Smooth muscle cell (in vitro differentiated cells): ENCODE measurements around the gene IQGAP1. TPM values are rescaled to one million over a fixed set of nuclear protein-coding genes. Genes with fewer than 3 reads are reported as not detected.

Experiments
- DNase-seq: peaks from one replicate; lab custom pipeline; 2025; ENCODE audit not compliant: unreplicated experiment; lab: John Stamatoyannopoulos, UW
- H2AFZ ChIP-seq: fragments of 200-600 bp; sonication (generic); 2 replicates; pipeline ENCODE4 v1.6.0; 2016; ENCODE audit warnings: antibody characterized with exemption, low read depth, mild to moderate bottlenecking
- H3F3A ChIP-seq: fragments of 200-600 bp; sonication (generic); 2 replicates; pipeline ENCODE4 v1.6.0; 2017; ENCODE audit warnings: antibody characterized with exemption, low read depth
- H3K27ac ChIP-seq: fragments of 200-600 bp; sonication (generic); 2 replicates; pipeline ENCODE4 v1.5.1; 2016; ENCODE audit warnings: low read depth, mild to moderate bottlenecking
- H3K27me3 ChIP-seq: fragments of 200-600 bp; sonication (generic); 2 replicates; pipeline ENCODE4 v1.6.1; 2016; ENCODE audit warnings: low read depth, mild to moderate bottlenecking
- H3K36me3 ChIP-seq: fragments of 200-600 bp; sonication (generic); 2 replicates; pipeline ENCODE4 v1.5.1; 2016; ENCODE audit warnings: low read depth
- H3K4me1 ChIP-seq: fragments of 200-600 bp; sonication (generic); 2 replicates; pipeline ENCODE4 v1.5.1; 2016; ENCODE audit warnings: low read depth
- H3K4me2 ChIP-seq: fragments of 200-600 bp; sonication (generic); 2 replicates; pipeline ENCODE4 v1.6.0; 2016; ENCODE audit warnings: mild to moderate bottlenecking
- H3K4me3 ChIP-seq: fragments of 200-600 bp; sonication (generic); 2 replicates; pipeline ENCODE4 v1.5.1; 2016; ENCODE audit warnings: mild to moderate bottlenecking
- H3K79me2 ChIP-seq: fragments of 200-600 bp; sonication (generic); 2 replicates; pipeline ENCODE4 v1.6.0; 2016; ENCODE audit warnings: low read depth, mild to moderate bottlenecking
- H3K9ac ChIP-seq: fragments of 200-600 bp; sonication (generic); 2 replicates; pipeline ENCODE4 v1.6.0; 2016; ENCODE audit warnings: low read depth
- H3K9me3 ChIP-seq: fragments of 200-600 bp; sonication (generic); replicated peaks from 2 replicates; pipeline ENCODE4 v1.5.1; 2016; ENCODE audit warnings: low read depth
- H4K20me1 ChIP-seq: fragments of 200-600 bp; sonication (generic); 2 replicates; pipeline ENCODE4 v1.6.0; 2016; ENCODE audit warnings: low read depth
- WGBS: methylation state at CpG from one replicate; pipeline ENCODE4 v1.1.7; 2016; ENCODE audit warnings: low lambda C conversion rate; 5-methylcytosine and 5-hydroxymethylcytosine counted together
- polyA plus RNA-seq: library from polyadenylated mRNA; unstranded; fragments of >200 nt; fragmentation: Nextera tagmentation; extraction: Ambion mirVana; gene quantifications from 2 replicates; pipeline ENCODE4 v1.2.1, GENCODE V29; 2016
- total RNA-seq: library from RNA; depleted of rRNA; stranded (reverse); fragments of >200 nt; gene quantifications from 2 replicates; pipeline ENCODE4 v1.2.3, GENCODE V29; 2014
- TF ChIP-seq, protein P1 (sequence below): fragments of 200-600 bp; sonication (generic); IDR thresholded peaks from 2 replicates; pipeline ENCODE4 v1.5.1; 2017; ENCODE audit warnings: borderline replicate concordance, mild to moderate bottlenecking, antibody characterized with exemption; ENCODE audit not compliant: insufficient read depth, poor library complexity, severe bottlenecking

The IQGAP1 gene
- total and polyA plus RNA-seq, 2 experiments from 2014 or later: 59.3 to 185 TPM

DNA sequence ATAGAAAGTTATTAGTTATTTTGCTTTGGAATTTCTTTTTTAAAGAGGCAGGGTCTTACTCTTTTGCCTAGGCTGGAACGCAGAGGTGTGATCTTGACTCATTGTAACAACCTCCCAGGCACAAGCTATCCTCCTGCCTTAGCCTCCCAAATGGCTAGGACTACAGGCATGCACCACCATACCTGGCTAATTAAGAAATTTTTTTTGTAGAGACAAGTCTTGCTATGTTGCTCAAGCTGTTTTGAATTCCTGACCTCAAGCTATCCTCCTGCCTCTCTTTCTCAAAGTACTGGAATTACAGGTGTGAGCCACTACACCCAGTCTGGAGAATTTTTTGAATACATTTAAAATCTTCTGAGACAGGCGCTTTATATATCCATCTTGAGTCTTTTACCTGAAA is 49.5 kb downstream of the IQGAP1 start:
- TF ChIP-seq, protein P1, sequence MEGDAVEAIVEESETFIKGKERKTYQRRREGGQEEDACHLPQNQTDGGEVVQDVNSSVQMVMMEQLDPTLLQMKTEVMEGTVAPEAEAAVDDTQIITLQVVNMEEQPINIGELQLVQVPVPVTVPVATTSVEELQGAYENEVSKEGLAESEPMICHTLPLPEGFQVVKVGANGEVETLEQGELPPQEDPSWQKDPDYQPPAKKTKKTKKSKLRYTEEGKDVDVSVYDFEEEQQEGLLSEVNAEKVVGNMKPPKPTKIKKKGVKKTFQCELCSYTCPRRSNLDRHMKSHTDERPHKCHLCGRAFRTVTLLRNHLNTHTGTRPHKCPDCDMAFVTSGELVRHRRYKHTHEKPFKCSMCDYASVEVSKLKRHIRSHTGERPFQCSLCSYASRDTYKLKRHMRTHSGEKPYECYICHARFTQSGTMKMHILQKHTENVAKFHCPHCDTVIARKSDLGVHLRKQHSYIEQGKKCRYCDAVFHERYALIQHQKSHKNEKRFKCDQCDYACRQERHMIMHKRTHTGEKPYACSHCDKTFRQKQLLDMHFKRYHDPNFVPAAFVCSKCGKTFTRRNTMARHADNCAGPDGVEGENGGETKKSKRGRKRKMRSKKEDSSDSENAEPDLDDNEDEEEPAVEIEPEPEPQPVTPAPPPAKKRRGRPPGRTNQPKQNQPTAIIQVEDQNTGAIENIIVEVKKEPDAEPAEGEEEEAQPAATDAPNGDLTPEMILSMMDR: no peak
- Histone ChIP-seq H3K9ac (no peak overlapping the region), H2AFZ (no peak overlapping the region), H4K20me1 (peaks cover 38% of the 10 kb centered on the region), H3K27me3 (no peaks in the 10 kb centered on the region), H3K4me1 (peaks cover 3% of the 10 kb centered on the region), H3K4me2 (no peak overlapping the region), H3K4me3 (no peak overlapping the region), H3K36me3 (peaks cover 5% of the 10 kb centered on the region), H3F3A (peaks cover 7% of the 10 kb centered on the region), H3K79me2 (peaks cover 14% of the 10 kb centered on the region), H3K27ac (no peak overlapping the region), H3K9me3 (no peaks in the 10 kb centered on the region)
- no peak for DNase-seq
- 94% methylated on average over 2 of the region's 2 CpGs for WGBS

DNA sequence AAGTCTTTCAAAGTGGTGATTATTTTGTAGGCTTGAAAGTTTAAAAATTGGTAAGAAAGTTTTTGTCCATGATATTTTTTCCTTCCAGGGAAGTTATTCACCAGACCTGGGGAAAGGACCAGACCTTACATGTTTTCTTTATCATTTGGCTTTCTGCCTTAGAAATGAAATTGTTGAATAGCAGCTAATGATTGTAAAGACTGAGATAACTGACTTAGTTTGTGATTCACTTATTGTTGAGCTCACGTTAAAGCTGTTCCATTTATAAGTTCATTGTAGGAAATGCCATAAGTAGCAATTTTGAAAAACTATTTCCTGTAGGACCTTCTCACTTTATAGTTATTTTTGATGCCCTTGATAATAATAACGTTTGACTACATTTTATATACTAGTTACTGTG is 51.9 kb downstream of the IQGAP1 start:
- Histone ChIP-seq H3K27ac (no peak overlapping the region), H3K4me3 (no peak overlapping the region), H3K4me2 (no peak overlapping the region), H3F3A (peaks cover 7% of the 10 kb centered on the region), H2AFZ (no peak overlapping the region), H3K9me3 (no peaks in the 10 kb centered on the region), H3K9ac (no peak overlapping the region), H3K27me3 (no peaks in the 10 kb centered on the region), H3K4me1 (peaks cover 3% of the 10 kb centered on the region), H3K36me3 (peaks cover 10% of the 10 kb centered on the region), H4K20me1 (peaks cover 41% of the 10 kb centered on the region), H3K79me2 (peaks cover 7% of the 10 kb centered on the region)
- 74% methylated on average over 2 of the region's 2 CpGs for WGBS
- no peak for DNase-seq
- TF ChIP-seq, protein P1: no peak

DNA sequence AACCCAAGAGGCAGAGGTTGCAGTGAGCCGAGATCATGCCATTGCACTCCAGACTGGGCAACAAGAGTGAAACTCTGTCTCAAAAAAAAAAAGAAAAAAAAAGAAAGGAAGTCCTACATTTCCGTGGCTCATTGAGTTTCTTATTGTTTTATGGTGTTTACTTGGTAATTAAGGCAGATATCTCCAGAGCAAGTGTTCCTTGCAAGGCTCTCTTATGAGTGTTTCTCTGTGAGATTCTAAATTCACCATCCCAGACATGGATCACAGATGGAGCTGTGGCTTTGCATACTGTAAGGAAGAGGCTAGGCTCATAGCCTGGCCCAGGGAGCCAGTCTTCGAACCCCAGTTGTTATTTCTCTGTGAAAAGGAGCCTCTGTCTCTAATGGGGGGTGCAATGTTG is 53.0 kb downstream of the IQGAP1 start:
- WGBS: 96% methylated on average over 3 of the region's 3 CpGs
- Histone ChIP-seq H3K9me3 (no peaks in the 10 kb centered on the region), H2AFZ (no peak overlapping the region), H3K27ac (no peak overlapping the region), H3F3A (no peaks in the 10 kb centered on the region), H3K4me3 (no peak overlapping the region), H3K9ac (no peak overlapping the region), H3K36me3 (peaks cover 19% of the 10 kb centered on the region), H4K20me1 (peaks cover 40% of the 10 kb centered on the region), H3K27me3 (no peaks in the 10 kb centered on the region), H3K4me1 (peaks cover 3% of the 10 kb centered on the region), H3K4me2 (no peak overlapping the region), H3K79me2 (peaks cover 7% of the 10 kb centered on the region)
- no peak for DNase-seq
- TF ChIP-seq, protein P1: no peak

DNA sequence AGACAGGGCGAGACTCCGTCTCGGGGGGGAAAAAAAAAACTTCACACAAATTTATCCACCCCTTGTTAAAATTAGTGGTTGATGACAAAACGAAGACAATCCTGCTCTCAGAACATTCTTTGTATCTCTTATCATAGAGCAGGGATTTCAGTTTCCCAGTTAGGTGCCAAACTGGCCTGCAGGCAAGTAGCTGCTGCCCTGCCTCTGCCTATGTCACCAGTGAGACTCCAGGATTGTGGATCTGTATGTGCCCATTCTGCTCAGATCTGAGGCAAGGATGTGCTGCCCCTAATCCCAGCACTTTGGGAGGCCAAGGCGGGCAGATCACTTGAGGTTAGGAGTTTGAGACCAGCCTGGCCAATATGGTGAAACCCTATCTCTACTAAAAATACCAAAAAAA is 54.4 kb downstream of the IQGAP1 start:
- Histone ChIP-seq H3K4me2 (no peak overlapping the region), H4K20me1 (peaks cover 34% of the 10 kb centered on the region), H3K4me3 (no peak overlapping the region), H3K9me3 (no peaks in the 10 kb centered on the region), H3K4me1 (peaks cover 3% of the 10 kb centered on the region), H3F3A (no peaks in the 10 kb centered on the region), H3K79me2 (peaks cover 7% of the 10 kb centered on the region), H2AFZ (no peak overlapping the region), H3K27ac (no peak overlapping the region), H3K27me3 (no peaks in the 10 kb centered on the region), H3K36me3 (peaks cover 21% of the 10 kb centered on the region), H3K9ac (no peak overlapping the region)
- WGBS: 84% methylated on average over 5 of the region's 5 CpGs
- TF ChIP-seq, protein P1: no peak
- DNase-seq: no peak
